Aorta (tissue), 5 donors: ENCODE results near the gene PTGFRN. TPM values are rescaled to one million over a fixed set of nuclear protein-coding genes. Genes with fewer than 3 reads are reported as not detected.

Experiments
- ATAC-seq: fragments of 200-7000 bp; cut with Tn5 transposase; one replicate; pipeline ENCODE4 v1.9.1; 2022; ENCODE audit warnings: moderate library complexity; ENCODE audit not compliant: low FRiP score
- DNase-seq, 2 donors: peaks; one replicate each; pipeline ENCODE4 v3.0.0-alpha.2; 2020
- H3K27ac ChIP-seq, 2 donors: one replicate each; pipeline ENCODE4 v1.5.1; 2013; ENCODE audit warnings: low read length in 2 of 2, mild to moderate bottlenecking in 2 of 2, moderate library complexity in 2 of 2, control low read depth in 1 of 2, inconsistent platforms in 1 of 2, low read depth in 1 of 2
- H3K27me3 ChIP-seq, 2 donors: one replicate each; pipeline ENCODE4 v1.6.1; 2013; ENCODE audit warnings: control low read depth in 1 of 2, low read length in 1 of 2, mild to moderate bottlenecking in 1 of 2, moderate library complexity in 1 of 2; ENCODE audit not compliant: insufficient read depth in 2 of 2, control insufficient read depth in 1 of 2
- H3K36me3 ChIP-seq, 2 donors: one replicate each; pipeline ENCODE4 v1.6.1; 2013; ENCODE audit warnings: control low read depth in 1 of 2, low read length in 1 of 2, mild to moderate bottlenecking in 1 of 2; ENCODE audit not compliant: insufficient read depth in 2 of 2, control insufficient read depth in 1 of 2
- H3K4me1 ChIP-seq, 2 donors: one replicate each; pipeline ENCODE4 v1.6.1; 2013; ENCODE audit warnings: low read length in 2 of 2, control low read depth in 1 of 2, mild to moderate bottlenecking in 1 of 2, moderate library complexity in 1 of 2; ENCODE audit not compliant: insufficient read depth in 2 of 2, control insufficient read depth in 1 of 2
- H3K4me3 ChIP-seq, 2 donors: one replicate each; pipeline ENCODE4 v1.5.1; 2013; ENCODE audit warnings: low read length in 2 of 2, control low read depth in 1 of 2, mild to moderate bottlenecking in 1 of 2
- H3K9me3 ChIP-seq: one replicate; pipeline ENCODE4 v1.6.1; 2013; ENCODE audit warnings: mild to moderate bottlenecking, low read length; ENCODE audit not compliant: control insufficient read depth
- WGBS, 2 donors: extraction: QIAGEN DNeasy Blood & Tissue Kit; methylation state at CpG; one replicate each; pipeline ENCODE4 v1.1.7; 2013; 5-methylcytosine and 5-hydroxymethylcytosine counted together
- intact Hi-C, 2 donors: fragments of 100-400 bp; cut with DNase I; formaldehyde crosslinking; loops; one replicate each; pipeline versions ENCODE4 v1.14.2 to v1.15.0; 2022
- polyA plus RNA-seq, 2 donors: library from polyadenylated mRNA; stranded (reverse); fragments of 200-250 nt; gene quantifications; one replicate each; pipeline ENCODE4 v1.2.3, GENCODE V29; 2013
- total RNA-seq, 2 donors: library from RNA; stranded (reverse); fragmentation: NEBNext Ultra II Directional; extraction: Animal tissue kit (Norgen Biotek cat#: 25700); gene quantifications; one replicate each; pipeline ENCODE4 v1.2.1, GENCODE V29; 2021
- donor health status: healthy with polysubstance abuse.
- donor health status: Bipolar disorder and iron deficiency.
- donor health status: DM: no; HTN: no; CAD: no.
- donor health status: DM: no; HTN: no; CAD: no.
- donor health status: DM: yes; HTN: yes; CAD: no.

Gene PTGFRN
- total and polyA plus RNA-seq, 4 donors, result 3.8 to 75.0 (median 22.5) TPM

- Histone ChIP-seq H3K4me1 (no peaks in the 10 kb centered on the region), H3K4me3 (peak overlapping the region; percentile 73 to 79), H3K9me3 (no peaks in the 10 kb centered on the region), H3K27me3 (no peaks in the 10 kb centered on the region), H3K36me3 (no peaks in the 10 kb centered on the region), H3K27ac (peak overlapping the region in 1 of 2 donors; percentile 1)
- peak; percentile 20 for ATAC-seq
- peak; percentile 59 to 80 for DNase-seq
- intact Hi-C loops, result loop anchor here in 1 of 2 donors (5.0 to 10.0 kb wide), 2 partner anchors 82 to 144 kb away; no protein-coding TSS in a partner anchor
- 1 to 2% methylated on average over 43 to 64 of the region's 64 CpGs for WGBS, 2 donors
Measured at GRCh38 chr1:116910379-116911187, 867 bp downstream of the PTGFRN start.

GRCh38 chr1:116911188-116911553, 1.5 kb downstream of the PTGFRN start:
- intact Hi-C loops, result loop anchor here in 1 of 2 donors (5.0 to 10.0 kb wide), 2 partner anchors 81 to 144 kb away; no protein-coding TSS in a partner anchor
- Histone ChIP-seq H3K4me1 (no peaks in the 10 kb centered on the region), H3K4me3 (peak overlapping the region in 1 of 2 donors; percentile 79), H3K36me3 (no peaks in the 10 kb centered on the region), H3K9me3 (no peaks in the 10 kb centered on the region), H3K27ac (no peak overlapping the region), H3K27me3 (no peaks in the 10 kb centered on the region)
- ATAC-seq (no peak), DNase-seq (no peak)
- 67 to 69% methylated on average over 6 of the region's 6 CpGs for WGBS, 2 donors

GRCh38 chr1:116911779-116912469, 2.2 kb downstream of the PTGFRN start:
- 85 to 88% methylated on average over 6 of the region's 6 CpGs for WGBS, 2 donors
- no peak for ATAC-seq
- no peaks in the 10 kb centered on the region for H3K9me3 ChIP-seq
- H3K36me3 ChIP-seq, result no peaks in the 10 kb centered on the region
- H3K4me1 ChIP-seq, result peaks cover 0 to 3% of the 10 kb centered on the region in 2 donors
- DNase-seq, result no peak
- H3K4me3 ChIP-seq, result no peak overlapping the region
- H3K27ac ChIP-seq, result no peak overlapping the region
- no peaks in the 10 kb centered on the region for H3K27me3 ChIP-seq
- intact Hi-C loops, result loop anchor here in 1 of 2 donors (5.0 to 10.0 kb wide), 2 partner anchors 80 to 143 kb away; no protein-coding TSS in a partner anchor

GRCh38 chr1:116912846-116913245, 3.1 kb downstream of the PTGFRN start:
- ATAC-seq (no peak), DNase-seq (no peak)
- H3K4me1 ChIP-seq, result peaks cover 0 to 3% of the 10 kb centered on the region in 2 donors
- no peaks in the 10 kb centered on the region for H3K9me3 ChIP-seq
- 99 to 100% methylated on average over 2 of the region's 2 CpGs for WGBS, 2 donors
- H3K4me3 ChIP-seq, result no peak overlapping the region
- H3K27me3 ChIP-seq, result no peaks in the 10 kb centered on the region
- no peaks in the 10 kb centered on the region for H3K36me3 ChIP-seq
- no peak overlapping the region for H3K27ac ChIP-seq
- intact Hi-C loops, result loop anchor here in 1 of 2 donors (5.0 to 10.0 kb wide), 2 partner anchors 79 to 142 kb away; no protein-coding TSS in a partner anchor

GRCh38 chr1:116913941-116914340, 4.2 kb downstream of the PTGFRN start:
- Histone ChIP-seq H3K27me3 (no peaks in the 10 kb centered on the region), H3K4me3 (no peak overlapping the region), H3K4me1 (peaks cover 0 to 3% of the 10 kb centered on the region in 2 donors), H3K36me3 (no peaks in the 10 kb centered on the region), H3K27ac (no peak overlapping the region), H3K9me3 (no peaks in the 10 kb centered on the region)
- ATAC-seq (no peak), DNase-seq (no peak)
- intact Hi-C loops, result loop anchor here in 1 of 2 donors (5.0 to 10.0 kb wide), 2 partner anchors 78 to 141 kb away; no protein-coding TSS in a partner anchor
- WGBS, 2 donors, result 76 to 77% methylated on average over 4 of the region's 4 CpGs

GRCh38 chr1:116914667-116915066, 5.0 kb downstream of the PTGFRN start:
- no peaks in the 10 kb centered on the region for H3K9me3 ChIP-seq
- H3K4me3 ChIP-seq, result no peak overlapping the region
- no peak for ATAC-seq
- intact Hi-C loops, result loop anchor here in 1 of 2 donors (5.0 to 10.0 kb wide), 2 partner anchors 78 to 140 kb away; no protein-coding TSS in a partner anchor
- no peaks in the 10 kb centered on the region for H3K27me3 ChIP-seq
- H3K27ac ChIP-seq, result no peak overlapping the region
- peaks cover 0 to 3% of the 10 kb centered on the region in 2 donors for H3K4me1 ChIP-seq
- WGBS, 2 donors, result 75 to 77% methylated on average over 7 of the region's 7 CpGs
- no peak for DNase-seq
- H3K36me3 ChIP-seq, result no peaks in the 10 kb centered on the region

GRCh38 chr1:116915086-116915661, 5.5 kb downstream of the PTGFRN start:
- Histone ChIP-seq H3K27me3 (no peaks in the 10 kb centered on the region), H3K36me3 (no peaks in the 10 kb centered on the region), H3K27ac (no peak overlapping the region), H3K4me1 (peaks cover 0 to 3% of the 10 kb centered on the region in 2 donors), H3K9me3 (no peaks in the 10 kb centered on the region), H3K4me3 (no peak overlapping the region)
- intact Hi-C loops, result loop anchor here in 1 of 2 donors (10.0 kb wide), 1 partner anchor 140 kb away; no protein-coding TSS in a partner anchor
- ATAC-seq (no peak), DNase-seq (no peak)
- 44 to 46% methylated on average over 7 of the region's 7 CpGs for WGBS, 2 donors

GRCh38 chr1:116916002-116916401, 6.3 kb downstream of the PTGFRN start:
- peaks cover 0 to 3% of the 10 kb centered on the region in 2 donors for H3K4me1 ChIP-seq
- ATAC-seq (no peak), DNase-seq (no peak)
- intact Hi-C loops, result loop anchor here in 1 of 2 donors (10.0 kb wide), 1 partner anchor 139 kb away; no protein-coding TSS in a partner anchor
- no peaks in the 10 kb centered on the region for H3K27me3 ChIP-seq
- H3K4me3 ChIP-seq, result no peak overlapping the region
- 74 to 79% methylated on average over 6 of the region's 6 CpGs for WGBS, 2 donors
- no peak overlapping the region for H3K27ac ChIP-seq
- H3K9me3 ChIP-seq, result no peaks in the 10 kb centered on the region
- H3K36me3 ChIP-seq, result no peaks in the 10 kb centered on the region
